Posterior cingulate gyrus (tissue), 11 donors: ENCODE results near the gene GSTM2.

Experiments
- DNase-seq, 10 donors: peaks; one replicate each; pipeline versions ENCODE4 v3.0.0 to v3.0.0-alpha.2; 2020 to 2021; ENCODE audit warnings: mixed read lengths in 3 of 10
- intact Hi-C: fragments of 100-400 bp; cut with DNase I; formaldehyde crosslinking; loops from one replicate; pipeline ENCODE4 v1.15.1; 2023

The GSTM2 gene

DNA sequence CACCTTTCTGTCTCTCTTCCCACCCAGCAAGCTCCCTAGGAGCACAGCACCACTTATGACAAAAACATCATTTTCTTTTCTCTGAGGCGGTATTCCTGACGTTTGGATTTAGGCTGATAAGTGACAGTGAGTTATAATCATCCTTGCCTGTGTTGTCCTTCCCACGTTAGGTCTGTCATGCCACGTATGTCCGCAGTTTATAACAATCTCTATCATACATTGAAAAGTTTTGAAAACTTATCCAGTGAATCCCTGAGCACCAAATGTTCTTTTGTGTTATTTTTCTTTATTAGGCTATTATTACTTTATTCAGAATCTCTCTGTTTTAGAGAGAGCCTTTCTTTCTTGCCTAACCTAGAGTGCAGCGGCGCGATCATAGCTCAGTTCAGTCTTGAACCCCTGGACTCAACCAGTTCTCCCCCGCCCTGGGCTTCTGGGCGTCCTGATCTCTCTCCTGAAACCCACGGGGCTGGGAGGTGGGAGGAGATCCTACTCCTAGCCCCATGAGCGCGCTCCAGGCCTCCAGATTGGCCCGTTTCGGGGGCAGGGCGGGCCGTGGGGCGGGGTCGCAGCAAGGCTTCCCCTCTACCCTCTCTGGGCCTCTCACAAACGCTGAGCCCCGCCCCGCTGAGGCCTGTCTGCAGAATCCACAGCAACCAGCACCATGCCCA is at the start of gene GSTM2:
GSTM2 (plus strand) TSS at position 606 of the 671 bp plus-strand sequence; CDS start at position 665, 59 bp downstream.
- intact Hi-C loops = no loop called here
- DNase-seq = peak; percentile 73 to 97 (median 84)

DNA sequence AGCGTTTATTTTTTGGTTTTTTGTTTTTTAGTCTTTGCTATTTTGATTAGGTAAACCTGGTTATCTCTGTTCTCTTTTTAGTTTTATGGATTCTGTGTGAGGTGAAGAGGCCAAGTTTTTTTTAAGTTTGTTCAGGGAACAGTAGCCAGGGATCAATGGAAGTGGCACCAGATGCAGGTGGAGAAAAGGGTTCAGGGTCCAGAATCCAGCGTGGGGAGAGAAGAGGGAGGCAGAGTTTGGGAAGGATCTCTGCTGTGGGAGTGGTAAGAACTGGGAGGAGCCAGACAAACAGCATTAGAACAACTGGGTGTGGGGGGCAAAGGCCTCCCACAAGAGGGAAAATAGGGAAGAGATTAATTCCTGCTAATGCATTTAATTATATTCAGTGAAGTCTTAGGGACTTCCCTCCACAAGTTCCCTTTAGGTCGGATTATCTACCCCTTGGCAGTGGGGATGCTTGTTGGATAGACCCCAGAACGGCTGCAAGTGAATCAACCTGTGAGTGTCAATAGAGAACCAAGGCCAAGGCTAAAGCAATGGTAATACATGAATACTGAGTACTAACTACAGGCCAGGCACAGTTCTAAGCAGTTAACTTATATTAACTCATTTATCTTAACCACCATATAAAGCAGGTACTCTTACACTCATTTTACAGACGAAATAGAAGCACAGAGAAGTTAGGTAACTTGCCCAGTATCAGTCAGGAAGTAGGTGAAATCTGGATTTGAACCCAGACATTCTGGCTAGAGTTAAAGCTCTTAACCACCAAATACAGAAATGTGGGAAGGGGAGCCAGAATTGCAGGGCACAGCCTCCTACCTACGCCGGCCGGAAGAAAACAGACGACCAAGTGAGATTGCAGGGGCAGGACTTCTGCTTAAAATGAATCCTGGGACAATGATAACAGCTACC is 48.9 kb upstream of the GSTM2 start:
- no peak for DNase-seq
- intact Hi-C loops = no loop called here

DNA sequence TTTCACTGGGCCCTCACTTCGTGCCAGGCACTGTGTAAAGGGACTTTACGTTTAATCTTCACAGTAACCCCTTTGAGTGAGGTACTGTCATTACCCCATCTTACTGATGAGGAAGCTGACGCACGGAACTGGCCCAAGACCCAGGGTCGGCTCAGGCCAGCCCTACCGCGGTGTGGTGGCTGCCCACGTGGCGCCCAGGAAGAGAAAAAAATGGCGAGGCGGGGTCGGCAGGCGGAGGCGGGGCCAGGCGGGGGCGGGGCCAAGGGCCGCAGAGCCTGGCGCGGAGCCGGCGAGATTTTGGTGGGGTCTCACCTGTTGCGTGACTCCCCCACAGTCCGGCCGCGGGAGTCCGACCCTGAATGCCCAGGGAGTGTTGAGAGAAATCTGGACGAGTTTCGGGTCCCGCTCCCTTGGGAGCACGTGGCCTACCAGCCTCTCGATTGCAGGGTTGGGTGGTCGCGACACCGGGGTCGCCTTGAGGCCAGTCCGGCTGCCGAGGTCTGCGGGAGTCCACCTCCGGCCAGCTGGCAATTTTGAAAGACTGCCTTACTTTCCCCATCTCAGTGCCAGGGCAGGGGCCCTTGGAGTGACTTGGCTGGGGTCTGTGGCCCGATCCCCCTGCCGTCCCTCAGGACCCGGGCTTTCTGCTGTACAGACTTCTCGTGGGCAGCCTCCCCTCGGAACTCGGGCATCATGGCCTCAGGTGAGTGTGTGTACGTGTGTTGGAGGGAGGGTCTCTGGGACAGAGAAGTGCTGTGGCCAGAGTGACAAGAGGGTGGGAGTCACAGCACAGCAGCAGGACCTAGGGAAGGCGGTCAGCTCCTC is 48.1 kb upstream of the GSTM2 start, which contains the start of the genes AMPD2 and GNAT2:
AMPD2 (plus strand) TSS at position 262 of the 825 bp plus-strand sequence. CDS start 1,339 bp downstream, outside the sequence.
GNAT2 (minus strand) TSS at position 41 of the 825 bp plus-strand sequence. CDS start 6,746 bp downstream, outside the sequence.
- intact Hi-C loops = no loop called here
- peak in 5 of 10 donors; percentile 42 to 93 (median 50) for DNase-seq

DNA sequence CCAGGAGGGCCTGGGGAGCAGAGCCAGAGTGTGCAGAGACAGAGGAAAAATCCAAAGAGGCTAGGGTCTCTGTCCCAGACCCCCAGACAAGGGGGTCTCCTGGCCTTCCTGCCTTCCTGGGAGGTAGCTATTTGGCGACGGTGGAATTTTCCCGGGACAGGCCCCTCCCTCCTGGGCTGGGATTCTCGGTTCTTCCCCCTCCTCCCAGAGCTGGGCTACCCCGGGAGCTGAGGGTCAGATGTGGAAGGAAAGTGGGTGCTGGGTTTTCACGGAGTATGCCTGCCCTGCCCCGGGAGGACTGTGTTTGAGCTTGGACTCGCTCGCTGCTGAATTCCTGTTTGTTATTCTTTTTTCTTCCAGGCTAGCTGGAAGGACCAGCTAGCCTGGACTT is 47.5 kb upstream of the GSTM2 start:
- DNase-seq = peak in 3 of 10 donors; percentile 32 to 91 (median 55)
- intact Hi-C loops = no loop called here

DNA sequence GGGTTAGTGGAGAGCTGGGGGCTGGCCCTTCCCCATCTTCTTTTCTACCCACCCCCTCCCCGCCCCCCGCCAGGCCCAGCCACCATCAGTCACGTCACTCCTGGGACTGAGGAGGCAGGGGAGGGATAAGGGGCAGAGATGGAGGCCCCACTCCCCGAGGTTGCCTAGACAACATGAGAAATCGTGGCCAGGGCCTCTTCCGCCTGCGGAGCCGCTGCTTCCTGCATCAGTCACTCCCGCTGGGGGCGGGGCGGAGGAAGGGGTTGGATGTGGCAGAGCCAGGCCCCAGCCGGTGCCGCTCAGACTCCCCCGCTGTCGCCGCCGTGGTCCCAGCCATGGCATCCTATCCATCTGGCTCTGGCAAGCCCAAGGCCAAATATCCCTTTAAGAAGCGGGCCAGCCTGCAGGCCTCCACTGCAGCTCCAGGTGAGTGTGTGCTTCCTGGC is 47.0 kb upstream of the GSTM2 start:
- peak; percentile 84 to 99 (median 95) for DNase-seq
- intact Hi-C loops = no loop called here

DNA sequence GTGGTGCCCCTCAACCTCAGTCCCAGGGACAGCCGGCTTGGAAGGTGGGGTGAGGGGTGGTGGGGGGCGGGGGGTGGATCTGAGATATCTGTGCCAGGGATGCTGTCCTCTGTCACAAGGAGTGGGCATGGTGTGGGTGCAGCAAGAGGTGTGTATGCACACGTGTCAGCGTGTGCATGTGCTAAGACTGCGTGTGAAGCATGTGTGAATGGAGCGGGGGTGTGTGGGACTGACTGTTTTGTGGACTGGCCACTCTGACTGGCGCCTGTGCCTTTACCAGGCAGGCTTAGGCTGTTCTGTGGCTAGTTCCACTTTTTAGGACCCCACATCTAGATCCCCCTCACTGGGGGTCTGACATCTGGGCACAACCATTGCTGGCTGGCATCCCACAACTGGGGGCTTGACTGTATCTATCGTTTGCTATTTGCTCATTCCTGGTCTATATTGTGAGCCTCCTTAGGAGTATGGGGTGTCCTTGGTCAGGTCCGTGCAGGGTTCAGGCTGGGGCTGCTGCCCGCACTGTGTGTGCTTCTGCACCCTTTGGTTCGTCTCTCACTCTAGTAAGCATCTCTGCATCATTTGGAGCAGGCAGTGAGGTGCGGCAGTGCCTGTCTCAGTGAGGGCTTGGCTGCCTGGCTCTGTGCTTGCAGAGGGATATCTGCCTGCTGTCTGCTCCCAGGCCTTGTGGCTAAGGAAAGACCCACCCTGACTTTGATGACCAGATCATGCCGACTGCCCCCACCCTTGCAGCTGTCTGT is 46.3 kb upstream of the GSTM2 start:
- peak in 4 of 10 donors; percentile 39 to 91 (median 76) for DNase-seq
- intact Hi-C loops = no loop called here

DNA sequence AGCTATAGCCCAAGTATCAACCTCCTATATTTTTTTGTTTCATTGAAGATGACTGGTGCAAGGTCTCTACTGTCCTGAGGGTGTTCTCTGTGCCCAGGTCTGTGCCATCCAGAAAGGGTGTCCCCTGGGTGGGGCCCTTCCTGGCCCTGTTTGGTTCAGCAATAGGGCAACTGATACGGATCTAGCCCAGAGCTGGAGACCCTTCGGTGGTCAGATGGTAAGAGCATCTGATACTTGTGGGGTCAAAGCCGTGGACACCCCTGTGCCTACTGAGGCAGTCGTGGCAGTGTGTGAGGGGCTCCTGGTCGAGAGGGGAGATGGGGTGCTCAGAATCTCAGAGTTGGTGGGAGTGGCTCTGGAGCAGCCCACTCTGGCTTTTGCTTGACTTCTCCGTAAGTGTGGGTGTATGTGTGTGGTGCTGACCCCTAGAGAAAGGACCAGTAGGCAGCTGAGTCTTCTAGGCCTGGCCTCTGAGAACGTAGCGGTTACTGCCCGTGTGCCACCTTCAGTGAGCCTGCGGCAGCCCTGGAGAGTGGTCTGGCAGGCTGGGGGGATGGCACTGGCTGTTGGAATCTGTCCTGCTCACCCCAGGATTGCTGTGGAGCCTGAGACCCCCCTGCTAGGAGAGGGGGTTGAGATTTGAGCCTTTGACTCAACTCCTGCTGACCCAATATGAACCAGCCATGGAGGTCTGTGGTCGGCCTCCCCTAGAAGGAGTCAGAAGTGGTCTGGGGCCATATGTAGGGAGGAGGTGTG is 45.5 kb upstream of the GSTM2 start:
- peak in 1 of 10 donors; percentile 53 for DNase-seq
- intact Hi-C loops = no loop called here

DNA sequence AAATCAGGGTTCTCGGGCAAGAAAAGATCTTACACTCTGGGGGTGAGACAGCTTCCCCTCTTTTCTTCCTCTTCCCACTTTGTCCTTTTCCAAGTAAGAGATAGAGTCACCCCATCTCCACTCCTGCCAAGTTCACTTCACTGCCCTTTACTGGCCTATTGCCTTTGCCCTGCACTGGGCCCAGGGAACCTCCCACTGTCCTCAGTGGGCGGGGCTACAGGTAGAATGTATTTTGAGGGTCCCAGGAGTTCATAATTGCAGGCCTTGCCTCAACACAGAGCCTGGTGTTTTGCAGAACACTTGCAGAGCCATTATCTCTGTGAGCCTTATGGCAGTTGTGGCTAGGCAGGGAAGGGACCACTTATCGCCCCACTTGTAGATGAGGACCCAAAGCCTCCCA is 45.0 kb upstream of the GSTM2 start:
- intact Hi-C loops = no loop called here
- DNase-seq = no peak

DNA sequence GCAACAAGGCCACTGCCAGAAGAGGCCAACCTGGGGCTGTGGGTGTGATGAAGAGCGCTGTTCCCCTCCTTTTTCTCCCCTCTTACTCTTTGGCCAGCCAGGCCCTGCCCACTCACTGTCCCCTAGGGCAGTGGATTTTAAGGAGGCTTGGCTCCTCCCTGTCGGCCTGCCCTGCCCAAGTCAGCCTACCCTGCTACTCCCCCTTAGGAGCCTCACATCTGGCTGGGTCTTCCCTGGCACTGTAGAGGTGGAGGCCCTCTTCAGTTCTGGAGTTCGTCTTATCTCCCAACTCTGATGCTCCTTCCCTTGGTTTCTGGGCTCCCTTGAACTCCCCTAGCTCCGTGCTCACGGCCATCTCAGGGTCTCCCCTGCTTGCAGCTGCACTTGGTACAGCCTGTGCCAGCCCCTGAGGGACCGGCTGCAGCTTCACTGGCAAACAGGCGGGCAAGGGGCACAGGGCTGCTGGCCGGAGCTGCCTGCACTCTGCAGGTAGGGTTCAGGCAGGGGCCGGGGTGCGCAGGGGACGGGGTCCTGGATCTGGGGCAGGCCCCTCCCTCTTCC is 44.2 kb upstream of the GSTM2 start:
- intact Hi-C loops = no loop called here
- DNase-seq = peak in 5 of 10 donors; percentile 53 to 93 (median 88)

DNA sequence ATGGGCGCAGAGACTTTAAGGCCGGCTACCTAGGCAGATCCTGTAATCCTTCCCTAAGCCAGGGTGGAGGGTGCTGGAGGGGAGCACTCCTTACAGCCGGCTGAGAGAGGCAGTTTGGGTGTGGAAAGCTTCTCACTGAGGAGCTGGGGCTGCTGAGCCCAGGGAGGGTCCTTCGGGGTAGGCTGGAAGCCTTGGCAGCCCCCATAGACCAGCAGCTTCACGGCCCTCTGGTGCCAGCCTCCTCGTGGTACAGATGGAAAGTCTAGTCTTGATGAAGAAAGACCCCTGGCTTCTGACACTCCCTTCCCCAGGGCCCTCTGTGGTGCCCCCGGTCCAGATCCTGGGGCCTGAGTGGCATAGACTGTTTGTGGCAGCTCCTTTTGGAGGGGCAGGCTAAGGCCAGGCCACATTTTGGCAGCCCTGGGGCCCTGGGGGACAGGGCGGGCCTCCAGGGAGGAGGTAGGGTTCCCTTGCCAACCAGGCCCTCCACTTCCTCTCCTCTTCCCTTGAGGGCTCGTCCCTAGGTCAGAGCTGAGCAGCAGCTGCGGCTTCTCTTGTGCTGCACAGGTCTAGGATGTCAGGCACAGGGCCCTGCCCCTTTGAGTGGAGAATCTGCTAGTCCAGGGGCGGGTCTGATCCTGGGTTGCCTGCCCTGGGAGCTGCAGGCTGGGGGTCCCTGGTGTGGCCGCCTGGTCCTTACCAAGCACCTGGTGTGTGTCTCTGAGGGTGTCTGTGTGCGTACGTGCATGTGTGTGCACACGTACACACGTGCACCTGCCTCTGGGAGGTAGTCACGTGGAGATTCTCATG is 43.5 kb upstream of the GSTM2 start:
- intact Hi-C loops = no loop called here

DNA sequence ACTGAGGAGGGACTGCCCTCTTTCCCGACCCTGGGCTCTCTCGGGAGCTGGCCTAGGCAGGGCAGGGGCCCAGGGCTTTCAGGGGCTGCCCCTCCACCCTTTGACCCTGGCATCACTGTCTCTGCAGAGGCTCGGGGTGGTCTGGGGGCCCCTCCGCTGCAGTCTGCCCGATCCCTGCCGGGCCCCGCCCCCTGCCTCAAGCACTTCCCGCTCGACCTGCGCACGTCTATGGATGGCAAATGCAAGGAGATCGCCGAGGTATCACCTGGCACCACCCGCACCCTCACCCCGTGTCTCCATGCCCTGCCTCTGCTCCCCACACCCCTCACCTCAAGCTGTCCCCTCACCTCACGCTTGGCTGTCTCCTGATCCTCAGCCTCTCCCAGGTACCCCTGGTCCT is 42.7 kb upstream of the GSTM2 start:
- peak in 1 of 10 donors; percentile 59 for DNase-seq
- intact Hi-C loops = no loop called here

More for the DNA sequence above, 43.5 kb upstream of the GSTM2 start:
- DNase-seq = peak in 1 of 10 donors; percentile 74

DNA sequence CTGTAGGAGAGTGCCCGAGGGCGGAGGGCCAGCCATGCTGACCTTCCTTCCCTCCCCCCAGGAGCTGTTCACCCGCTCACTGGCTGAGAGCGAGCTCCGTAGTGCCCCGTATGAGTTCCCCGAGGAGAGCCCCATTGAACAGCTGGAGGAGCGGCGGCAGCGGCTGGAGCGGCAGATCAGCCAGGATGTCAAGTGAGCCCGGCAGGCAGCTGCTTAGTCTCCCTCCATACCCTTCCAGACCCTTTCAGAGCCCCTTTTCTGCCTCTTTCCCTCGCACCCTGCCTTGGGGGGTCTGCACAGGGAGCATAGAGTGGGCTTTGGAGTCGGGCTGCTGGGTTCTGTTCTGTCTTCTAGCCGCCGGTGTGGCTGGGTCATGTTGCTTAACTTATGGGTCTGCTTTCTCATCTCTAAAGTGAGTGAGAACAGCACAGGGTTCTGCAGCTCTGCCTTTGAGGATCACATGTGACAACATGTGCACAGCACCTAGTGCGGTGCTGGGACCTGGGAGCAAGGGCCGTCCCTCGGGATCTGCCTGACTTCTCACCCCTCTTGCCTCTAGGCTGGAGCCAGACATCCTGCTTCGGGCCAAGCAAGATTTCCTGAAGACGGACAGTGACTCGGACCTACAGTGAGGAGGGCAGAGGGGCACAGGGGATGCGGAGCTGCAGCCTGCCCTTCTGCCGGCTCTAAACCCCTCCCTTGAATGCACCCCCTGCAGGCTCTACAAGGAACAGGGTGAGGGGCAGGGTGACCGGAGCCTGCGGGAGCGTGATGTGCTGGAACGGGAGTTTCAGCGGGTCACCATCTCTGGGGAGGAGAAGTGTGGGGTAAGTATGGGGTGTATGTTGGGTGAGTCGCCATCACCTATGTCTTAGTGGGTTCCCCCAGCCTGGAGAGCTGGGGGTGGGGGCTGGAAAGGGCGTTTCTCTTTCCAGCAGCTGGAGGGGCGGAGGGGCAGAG is 42.0 kb upstream of the GSTM2 start:
- intact Hi-C loops = no loop called here
- DNase-seq = peak in 1 of 10 donors; percentile 65

DNA sequence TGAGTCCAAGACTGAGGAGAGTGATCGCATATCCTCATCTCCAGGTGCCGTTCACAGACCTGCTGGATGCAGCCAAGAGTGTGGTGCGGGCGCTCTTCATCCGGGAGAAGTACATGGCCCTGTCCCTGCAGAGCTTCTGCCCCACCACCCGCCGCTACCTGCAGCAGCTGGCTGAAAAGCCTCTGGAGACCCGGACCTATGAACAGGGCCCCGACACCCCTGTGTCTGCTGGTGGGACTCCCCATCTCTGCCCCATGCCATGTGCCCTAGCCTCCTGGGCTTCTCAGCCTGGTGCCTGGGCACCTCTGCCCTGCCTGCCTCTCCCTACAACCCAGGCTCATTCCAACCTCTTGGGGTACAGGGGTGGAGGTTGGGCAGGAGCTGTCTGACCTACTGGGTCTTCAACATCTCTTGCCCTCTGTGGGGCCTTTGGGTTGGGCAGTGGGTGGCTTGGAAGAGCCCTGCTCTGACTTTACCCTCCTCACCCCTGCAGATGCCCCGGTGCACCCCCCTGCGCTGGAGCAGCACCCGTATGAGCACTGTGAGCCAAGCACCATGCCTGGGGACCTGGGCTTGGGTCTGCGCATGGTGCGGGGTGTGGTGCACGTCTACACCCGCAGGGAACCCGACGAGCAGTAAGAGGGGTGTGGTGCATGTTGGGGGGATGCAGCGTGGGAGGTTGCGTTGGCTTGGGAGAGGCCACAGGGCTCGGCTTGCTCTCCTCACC is 41.0 kb upstream of the GSTM2 start:
- intact Hi-C loops = no loop called here

DNA sequence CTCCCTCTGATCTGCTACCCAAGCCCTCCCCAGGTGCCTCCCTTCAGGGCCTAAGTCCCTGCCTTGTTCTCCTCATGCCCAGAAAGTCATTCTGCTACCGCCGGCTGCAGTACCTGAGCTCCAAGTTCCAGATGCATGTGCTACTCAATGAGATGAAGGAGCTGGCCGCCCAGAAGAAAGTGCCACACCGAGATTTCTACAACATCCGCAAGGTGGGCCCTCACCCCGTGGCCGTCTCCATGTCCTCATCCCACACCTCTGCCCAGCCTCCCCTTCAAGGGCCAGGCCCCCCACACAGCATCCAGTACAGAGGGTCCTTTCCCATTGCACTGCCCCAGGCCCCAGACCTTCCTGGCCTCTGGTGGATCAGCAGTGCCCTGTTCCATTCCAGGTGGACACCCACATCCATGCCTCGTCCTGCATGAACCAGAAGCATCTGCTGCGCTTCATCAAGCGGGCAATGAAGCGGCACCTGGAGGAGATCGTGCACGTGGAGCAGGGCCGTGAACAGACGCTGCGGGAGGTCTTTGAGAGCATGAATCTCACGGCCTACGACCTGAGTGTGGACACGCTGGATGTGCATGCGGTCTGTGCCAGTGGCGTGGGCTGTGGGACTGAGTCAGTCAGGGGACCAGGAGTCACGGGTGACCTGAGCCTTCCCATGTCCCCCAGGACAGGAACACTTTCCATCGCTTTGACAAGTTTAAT is 40.0 kb upstream of the GSTM2 start:
- peak in 1 of 10 donors; percentile 67 for DNase-seq
- intact Hi-C loops = no loop called here

More for the DNA sequence above, 41.0 kb upstream of the GSTM2 start:
- DNase-seq = peak in 1 of 10 donors; percentile 72
